CD14-positive monocyte (primary cell): ENCODE measurements around the gene ITIH3. TPM values are rescaled to one million over a fixed set of nuclear protein-coding genes. Genes with fewer than 3 reads are reported as not detected.

Experiments used
- DNase-seq, 3 donors: peaks; one replicate each; pipeline ENCODE4 v3.0.0-alpha.2; 2011 to 2022
- H2AFZ ChIP-seq: 2 replicates; pipeline ENCODE4 v1.6.0; 2012; ENCODE audit warnings: mild to moderate bottlenecking, low read depth, low read length, inconsistent platforms; ENCODE audit not compliant: insufficient read depth, poor library complexity, severe bottlenecking
- H3K27ac ChIP-seq, 2 donors: 1 replicate in 1 of 2; 2 replicates in 1 of 2; pipeline ENCODE4 v1.5.1; 2012 to 2013; ENCODE audit warnings: low read length in 2 of 2, control low read depth in 1 of 2, inconsistent platforms in 1 of 2, low read depth in 1 of 2, mild to moderate bottlenecking in 1 of 2
- H3K27me3 ChIP-seq, 2 donors: one replicate each; pipeline versions ENCODE4 v1.6.0 to v1.6.1; 2011 to 2013; ENCODE audit warnings: low read length in 2 of 2; ENCODE audit not compliant: control insufficient read depth in 2 of 2, insufficient read depth in 2 of 2
- H3K36me3 ChIP-seq, 2 donors: replicated peaks in 1 of 2; 1 replicate in 1 of 2; 2 replicates in 1 of 2; pipeline versions ENCODE4 v1.5.1 to v1.6.1; 2012 to 2013; ENCODE audit warnings: low read length in 2 of 2, control low read depth in 1 of 2, inconsistent platforms in 1 of 2, mild to moderate bottlenecking in 1 of 2; ENCODE audit not compliant: insufficient read depth in 2 of 2, control insufficient read depth in 1 of 2
- H3K4me1 ChIP-seq, 2 donors: 1 replicate in 1 of 2; 2 replicates in 1 of 2; pipeline versions ENCODE4 v1.5.1 to v1.6.1; 2012 to 2013; ENCODE audit warnings: low read length in 2 of 2, control low read depth in 1 of 2, inconsistent platforms in 1 of 2, mild to moderate bottlenecking in 1 of 2, moderate library complexity in 1 of 2; ENCODE audit not compliant: insufficient read depth in 2 of 2, control insufficient read depth in 1 of 2
- H3K4me2 ChIP-seq: replicated peaks from 2 replicates; pipeline ENCODE3; 2012; ENCODE audit warnings: low read length, moderate library complexity, mild to moderate bottlenecking; ENCODE audit not compliant: poor library complexity, severe bottlenecking; ENCODE audit errors: extremely low read depth
- H3K4me3 ChIP-seq, 3 experiments: fragments of 200-600 bp in 1 of 3; sonication (generic) in 1 of 3; replicated peaks in 1 of 3; 1 replicate in 2 of 3; 2 replicates in 1 of 3; pipeline ENCODE4 v1.5.1; 2011 to 2013; ENCODE audit warnings: low read length in 3 of 3, mild to moderate bottlenecking in 3 of 3, control low read depth in 2 of 3, low read depth in 2 of 3, inconsistent platforms in 1 of 3, moderate library complexity in 1 of 3
- H3K79me2 ChIP-seq: 2 replicates; pipeline ENCODE4 v1.6.0; 2012; ENCODE audit warnings: mild to moderate bottlenecking, control low read depth, inconsistent platforms, low read length, moderate library complexity; ENCODE audit not compliant: insufficient read depth
- H3K9ac ChIP-seq: 2 replicates; pipeline ENCODE4 v1.6.0; 2017; ENCODE audit warnings: low read length, mild to moderate bottlenecking; ENCODE audit not compliant: insufficient read depth, poor library complexity, severe bottlenecking
- H3K9me3 ChIP-seq, 2 donors: replicated peaks in 1 of 2; 1 replicate in 1 of 2; 2 replicates in 1 of 2; pipeline versions ENCODE4 v1.5.1 to v1.6.1; 2012 to 2013; ENCODE audit warnings: low read length in 2 of 2, control low read depth in 1 of 2; ENCODE audit not compliant: control insufficient read depth in 1 of 2, insufficient read depth in 1 of 2
- H4K20me1 ChIP-seq: 2 replicates; pipeline ENCODE4 v1.6.0; 2012; ENCODE audit warnings: mild to moderate bottlenecking, low read length, control low read depth, moderate library complexity; ENCODE audit not compliant: insufficient read depth
- H3K27ac Mint-ChIP-seq, 7 donors: one replicate each; pipeline ENCODE4 v1.8.0; 2020; ENCODE audit warnings: mild to moderate bottlenecking in 7 of 7, mixed read lengths in 7 of 7, moderate library complexity in 6 of 7, inconsistent platforms in 2 of 7
- H3K27me3 Mint-ChIP-seq, 3 donors: one replicate each; pipeline ENCODE4 v1.8.0; 2021 to 2022; ENCODE audit warnings: low read depth in 3 of 3, mild to moderate bottlenecking in 3 of 3, mixed read lengths in 3 of 3, moderate library complexity in 3 of 3, inconsistent platforms in 1 of 3
- H3K36me3 Mint-ChIP-seq, 2 donors: one replicate each; pipeline ENCODE4 v1.8.0; 2020; ENCODE audit warnings: mixed read lengths in 2 of 2, inconsistent platforms in 1 of 2, mild to moderate bottlenecking in 1 of 2
- H3K4me1 Mint-ChIP-seq: one replicate; pipeline ENCODE4 v1.8.0; 2020; ENCODE audit warnings: mild to moderate bottlenecking, mixed read lengths
- H3K4me3 Mint-ChIP-seq, 2 donors: one replicate each; pipeline ENCODE4 v1.8.0; 2020; ENCODE audit warnings: mild to moderate bottlenecking in 2 of 2, mixed read lengths in 2 of 2, moderate library complexity in 1 of 2
- H3K9me3 Mint-ChIP-seq, 7 donors: one replicate each; pipeline ENCODE4 v1.8.0; 2020 to 2022; ENCODE audit warnings: mixed read lengths in 7 of 7, mild to moderate bottlenecking in 6 of 7, moderate library complexity in 6 of 7, inconsistent platforms in 2 of 7
- WGBS: methylation state at CpG from one replicate; pipeline ENCODE4 v1.1.5; 2013; ENCODE audit warnings: missing lambda C conversion rate; ENCODE audit not compliant: insufficient coverage; 5-methylcytosine and 5-hydroxymethylcytosine counted together
- intact Hi-C, 2 donors: fragments of 100-400 bp; cut with micrococcal nuclease; formaldehyde crosslinking; loops; one replicate each; pipeline versions ENCODE4 v1.15.0 to v1.15.1; 2023
- polyA plus RNA-seq, 3 donors: library from polyadenylated mRNA; depleted of rRNA in 1 of 3; unstranded in 2 of 3; stranded (reverse) in 1 of 3; fragments of 300-500 nt in 2 of 3; fragments of >200 nt in 1 of 3; fragmentation: Illumina TruSeq in 2 of 3; gene quantifications; 1 replicate in 2 of 3; 2 replicates in 1 of 3; pipeline ENCODE4 v1.2.3, GENCODE V29; 2012 to 2021
- TF ChIP-seq, protein P1 (sequence below): fragments of 200-600 bp; IDR thresholded peaks from one replicate; pipeline ENCODE4 v1.8.0; 2022; ENCODE audit warnings: antibody characterized with exemption, mild to moderate bottlenecking

Gene ITIH3
- polyA plus RNA-seq, 3 donors: 0.07 TPM; not detected in 2

DNA sequence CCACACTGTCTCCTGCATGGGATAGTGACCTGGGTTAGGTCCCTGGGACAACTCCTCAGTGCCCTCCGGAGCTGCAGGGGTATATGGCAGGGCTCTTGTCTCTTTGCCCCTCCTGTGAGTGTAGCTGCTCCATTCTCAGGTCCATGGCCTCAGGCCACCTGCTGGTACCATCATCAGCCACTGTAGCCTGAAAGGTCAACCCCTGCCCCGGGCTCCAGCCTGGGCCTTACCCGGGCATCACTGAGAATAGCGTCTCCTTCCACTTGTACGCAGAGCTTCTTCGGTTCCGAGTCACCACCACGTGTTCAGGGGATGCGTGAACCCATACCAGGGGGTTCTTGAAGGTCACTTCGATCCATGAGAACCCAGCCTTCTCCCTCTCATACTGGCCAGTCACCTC lies 22.1 kb downstream of the ITIH3 start:
- H3K4me1 Mint-ChIP-seq: no peaks in the 10 kb centered on the region

DNA sequence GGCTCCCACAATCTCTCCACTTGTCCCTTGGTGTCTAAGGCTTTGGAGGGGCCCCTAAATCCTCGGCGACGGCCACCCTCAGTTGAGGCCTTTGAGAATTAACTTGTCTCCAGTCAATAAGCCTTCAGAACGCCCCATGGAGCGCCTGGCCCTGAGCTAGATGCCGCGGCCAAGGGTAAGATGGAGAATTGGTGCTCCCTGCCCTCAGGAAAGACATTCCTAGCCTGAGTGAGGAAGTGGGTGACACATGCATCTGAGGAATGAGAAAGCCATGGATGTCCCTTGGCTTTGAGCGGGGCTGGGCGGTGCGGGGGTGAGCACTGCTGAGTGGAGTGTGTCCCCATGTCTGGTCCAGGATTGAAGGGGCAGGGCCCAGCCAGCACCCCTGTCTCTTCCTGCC lies 22.6 kb downstream of the ITIH3 start:
- Histone ChIP-seq H3K36me3 (peaks cover 0 to 9% of the 10 kb centered on the region in 2 donors), H3K4me3 (no peak overlapping the region), H3K9ac (no peak overlapping the region), H2AFZ (no peak overlapping the region), H3K4me1 (no peaks in the 10 kb centered on the region), H3K9me3 (no peaks in the 10 kb centered on the region), H3K27ac (no peak overlapping the region), H3K4me2 (no peak overlapping the region), H3K27me3 (no peaks in the 10 kb centered on the region), H3K79me2 (no peaks in the 10 kb centered on the region), H4K20me1 (no peaks in the 10 kb centered on the region)
- Mint-ChIP-seq H3K27me3 (peaks cover 0 to 6% (median 2%) of the 10 kb centered on the region in 3 donors), H3K4me3 (no peak overlapping the region), H3K4me1 (no peaks in the 10 kb centered on the region), H3K9me3 (no peaks in the 10 kb centered on the region), H3K27ac (peak overlapping the region in 1 of 7 donors; percentile 68), H3K36me3 (peaks cover 4 to 11% of the 10 kb centered on the region in 2 donors)
- DNase-seq: no peak
- 98% methylated on average over 6 of the region's 10 CpGs for WGBS
- TF ChIP-seq, protein P1, sequence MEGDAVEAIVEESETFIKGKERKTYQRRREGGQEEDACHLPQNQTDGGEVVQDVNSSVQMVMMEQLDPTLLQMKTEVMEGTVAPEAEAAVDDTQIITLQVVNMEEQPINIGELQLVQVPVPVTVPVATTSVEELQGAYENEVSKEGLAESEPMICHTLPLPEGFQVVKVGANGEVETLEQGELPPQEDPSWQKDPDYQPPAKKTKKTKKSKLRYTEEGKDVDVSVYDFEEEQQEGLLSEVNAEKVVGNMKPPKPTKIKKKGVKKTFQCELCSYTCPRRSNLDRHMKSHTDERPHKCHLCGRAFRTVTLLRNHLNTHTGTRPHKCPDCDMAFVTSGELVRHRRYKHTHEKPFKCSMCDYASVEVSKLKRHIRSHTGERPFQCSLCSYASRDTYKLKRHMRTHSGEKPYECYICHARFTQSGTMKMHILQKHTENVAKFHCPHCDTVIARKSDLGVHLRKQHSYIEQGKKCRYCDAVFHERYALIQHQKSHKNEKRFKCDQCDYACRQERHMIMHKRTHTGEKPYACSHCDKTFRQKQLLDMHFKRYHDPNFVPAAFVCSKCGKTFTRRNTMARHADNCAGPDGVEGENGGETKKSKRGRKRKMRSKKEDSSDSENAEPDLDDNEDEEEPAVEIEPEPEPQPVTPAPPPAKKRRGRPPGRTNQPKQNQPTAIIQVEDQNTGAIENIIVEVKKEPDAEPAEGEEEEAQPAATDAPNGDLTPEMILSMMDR: no peak
- intact Hi-C loops: no loop called here

More for the DNA sequence above, 22.1 kb downstream of the ITIH3 start:
- Mint-ChIP-seq H3K4me3 (no peak overlapping the region), H3K36me3 (peaks cover 4 to 11% of the 10 kb centered on the region in 2 donors), H3K27ac (no peak overlapping the region), H3K27me3 (peaks cover 0 to 5% (median 2%) of the 10 kb centered on the region in 3 donors), H3K9me3 (no peaks in the 10 kb centered on the region)
- H3K9ac ChIP-seq: no peak overlapping the region
- H4K20me1 ChIP-seq: no peaks in the 10 kb centered on the region
- H3K36me3 ChIP-seq: peaks cover 0 to 9% of the 10 kb centered on the region in 2 donors
- TF ChIP-seq, protein P1: no peak
- no peaks in the 10 kb centered on the region for H3K79me2 ChIP-seq
- no peak overlapping the region for H3K4me2 ChIP-seq
- H3K4me3 ChIP-seq: no peak overlapping the region
- H3K27ac ChIP-seq: no peak overlapping the region
- H3K9me3 ChIP-seq: no peaks in the 10 kb centered on the region
- no peak for DNase-seq
- no peaks in the 10 kb centered on the region for H3K4me1 ChIP-seq
- WGBS: 99% methylated on average over 10 of the region's 10 CpGs
- no peaks in the 10 kb centered on the region for H3K27me3 ChIP-seq
- intact Hi-C loops: no loop called here
- H2AFZ ChIP-seq: no peak overlapping the region
